MM.1S (cell line): ENCODE results near the gene TPM4.

ENCODE experiments used
- DNase-seq: peaks from one replicate; pipeline ENCODE4 v3.0.0-alpha.2; 2015
- H2AFZ ChIP-seq: fragments of 300-600 bp; sonication (generic); 2 replicates; pipeline ENCODE4 v1.6.0; 2016; ENCODE audit warnings: antibody characterized with exemption, low read length
- H3F3A ChIP-seq: fragments of 300-600 bp; sonication (generic); 2 replicates; pipeline ENCODE4 v1.6.1; 2016; ENCODE audit warnings: mild to moderate bottlenecking, antibody characterized with exemption, low read length, moderate library complexity, mixed read lengths; ENCODE audit not compliant: insufficient read depth
- H3K27ac ChIP-seq: fragments of 300-600 bp; sonication (generic); 2 replicates; pipeline ENCODE4 v1.5.1; 2016; ENCODE audit warnings: mild to moderate bottlenecking, low read length
- H3K27me3 ChIP-seq: fragments of 300-600 bp; sonication (generic); replicated peaks from 2 replicates; pipeline ENCODE4 v1.6.0; 2016; ENCODE audit warnings: low read length; ENCODE audit not compliant: insufficient read depth
- H3K36me3 ChIP-seq: fragments of 300-600 bp; sonication (generic); replicated peaks from 2 replicates; pipeline ENCODE4 v1.6.1; 2016; ENCODE audit warnings: mild to moderate bottlenecking, low read length, mixed read lengths; ENCODE audit not compliant: insufficient read depth
- H3K4me1 ChIP-seq: fragments of 300-600 bp; sonication (generic); 2 replicates; pipeline ENCODE4 v1.6.1; 2016; ENCODE audit warnings: low read length, mixed read lengths
- H3K4me2 ChIP-seq: fragments of 300-600 bp; sonication (generic); 2 replicates; pipeline ENCODE4 v1.6.0; 2016; ENCODE audit warnings: low read depth, low read length
- H3K4me3 ChIP-seq: fragments of 300-600 bp; sonication (generic); 2 replicates; pipeline ENCODE4 v1.5.1; 2016; ENCODE audit warnings: low read length, mixed read lengths
- H3K79me2 ChIP-seq: fragments of 300-600 bp; sonication (generic); 2 replicates; pipeline ENCODE4 v1.6.1; 2016; ENCODE audit warnings: mixed run types, low read length, mixed read lengths
- H3K9ac ChIP-seq: fragments of 300-600 bp; sonication (generic); 2 replicates; pipeline ENCODE4 v1.6.1; 2016; ENCODE audit warnings: low read length, mixed read lengths
- H3K9me2 ChIP-seq: fragments of 300-600 bp; sonication (generic); replicated peaks from 2 replicates; pipeline ENCODE4 v1.6.1; 2016; ENCODE audit warnings: mild to moderate bottlenecking, low read length, mixed read lengths; ENCODE audit not compliant: insufficient read depth
- H3K9me3 ChIP-seq: fragments of 300-600 bp; sonication (generic); replicated peaks from 2 replicates; pipeline ENCODE4 v1.6.1; 2016; ENCODE audit warnings: mild to moderate bottlenecking, low read length, mixed read lengths; ENCODE audit not compliant: insufficient read depth
- H4K20me1 ChIP-seq: fragments of 300-600 bp; sonication (generic); 2 replicates; pipeline ENCODE4 v1.6.1; 2016; ENCODE audit warnings: mild to moderate bottlenecking, low read length, moderate library complexity, mixed read lengths; ENCODE audit not compliant: insufficient read depth
- EZH2 ChIP-seq: fragments of 300-600 bp; sonication (generic); optimal IDR thresholded peaks from 2 replicates; pipeline ENCODE3; 2017; ENCODE audit warnings: low read depth, mild to moderate bottlenecking, antibody characterized with exemption, low read length, mixed read lengths
- EZH2phosphoT487 ChIP-seq: fragments of 300-600 bp; sonication (generic); IDR thresholded peaks from 2 replicates; pipeline ENCODE4 v1.6.1; 2018; ENCODE audit warnings: antibody characterized with exemption, low read length
- TF ChIP-seq, protein P1 (sequence below): fragments of 300-600 bp; sonication (generic); IDR thresholded peaks from 2 replicates; pipeline ENCODE4 v1.5.1; 2016; ENCODE audit warnings: antibody characterized with exemption, low read length, mixed read lengths

Gene TPM4

GRCh38 chr19:16091546-16092475 lies 15.5 kb downstream of the TPM4 start:
- no peak overlapping the region for H3K9ac ChIP-seq
- H3F3A ChIP-seq: peaks cover 9% of the 10 kb centered on the region
- no peak overlapping the region for H3K27ac ChIP-seq
- H3K79me2 ChIP-seq: peaks cover 85% of the 10 kb centered on the region
- no peak overlapping the region for H2AFZ ChIP-seq
- no peaks in the 10 kb centered on the region for H3K27me3 ChIP-seq
- H3K36me3 ChIP-seq: peaks cover 36% of the 10 kb centered on the region
- H3K9me3 ChIP-seq: no peaks in the 10 kb centered on the region
- no peaks in the 10 kb centered on the region for H3K9me2 ChIP-seq
- H4K20me1 ChIP-seq: no peaks in the 10 kb centered on the region
- H3K4me3 ChIP-seq: no peak overlapping the region
- no peak for DNase-seq
- H3K4me1 ChIP-seq: peaks cover under 1% of the 10 kb centered on the region; the same call in 1 of the 2 replicates
- TF ChIP-seq, protein P1, sequence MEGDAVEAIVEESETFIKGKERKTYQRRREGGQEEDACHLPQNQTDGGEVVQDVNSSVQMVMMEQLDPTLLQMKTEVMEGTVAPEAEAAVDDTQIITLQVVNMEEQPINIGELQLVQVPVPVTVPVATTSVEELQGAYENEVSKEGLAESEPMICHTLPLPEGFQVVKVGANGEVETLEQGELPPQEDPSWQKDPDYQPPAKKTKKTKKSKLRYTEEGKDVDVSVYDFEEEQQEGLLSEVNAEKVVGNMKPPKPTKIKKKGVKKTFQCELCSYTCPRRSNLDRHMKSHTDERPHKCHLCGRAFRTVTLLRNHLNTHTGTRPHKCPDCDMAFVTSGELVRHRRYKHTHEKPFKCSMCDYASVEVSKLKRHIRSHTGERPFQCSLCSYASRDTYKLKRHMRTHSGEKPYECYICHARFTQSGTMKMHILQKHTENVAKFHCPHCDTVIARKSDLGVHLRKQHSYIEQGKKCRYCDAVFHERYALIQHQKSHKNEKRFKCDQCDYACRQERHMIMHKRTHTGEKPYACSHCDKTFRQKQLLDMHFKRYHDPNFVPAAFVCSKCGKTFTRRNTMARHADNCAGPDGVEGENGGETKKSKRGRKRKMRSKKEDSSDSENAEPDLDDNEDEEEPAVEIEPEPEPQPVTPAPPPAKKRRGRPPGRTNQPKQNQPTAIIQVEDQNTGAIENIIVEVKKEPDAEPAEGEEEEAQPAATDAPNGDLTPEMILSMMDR: no peak
- TF ChIP-seq EZH2phosphoT487 (no peak), EZH2 (no peak)
- no peak overlapping the region for H3K4me2 ChIP-seq

- Histone ChIP-seq H3F3A (peaks cover 6% of the 10 kb centered on the region), H2AFZ (no peak overlapping the region), H3K27me3 (no peaks in the 10 kb centered on the region), H3K36me3 (peaks cover 37% of the 10 kb centered on the region), H3K4me3 (no peak overlapping the region), H3K9me2 (no peaks in the 10 kb centered on the region), H3K79me2 (peaks cover 65% of the 10 kb centered on the region), H3K9me3 (no peaks in the 10 kb centered on the region), H3K27ac (no peak overlapping the region), H3K4me1 (no peaks in the 10 kb centered on the region), H3K4me2 (no peak overlapping the region), H4K20me1 (no peaks in the 10 kb centered on the region), H3K9ac (no peak overlapping the region)
- no peak for DNase-seq
- TF ChIP-seq, protein P1: no peak
- TF ChIP-seq EZH2 (no peak), EZH2phosphoT487 (no peak)
Observed at GRCh38 chr19:16094360-16095070, 18.2 kb downstream of the TPM4 start.

- Histone ChIP-seq H3K36me3 (peaks cover 39% of the 10 kb centered on the region), H3K27ac (no peak overlapping the region), H2AFZ (no peak overlapping the region), H3F3A (peaks cover 11% of the 10 kb centered on the region), H3K27me3 (no peaks in the 10 kb centered on the region), H3K4me1 (no peaks in the 10 kb centered on the region), H3K79me2 (peaks cover 62% of the 10 kb centered on the region), H4K20me1 (no peaks in the 10 kb centered on the region), H3K9me2 (no peaks in the 10 kb centered on the region), H3K4me2 (no peak overlapping the region), H3K4me3 (no peak overlapping the region), H3K9ac (no peak overlapping the region), H3K9me3 (no peaks in the 10 kb centered on the region)
- no peak for DNase-seq
- no peak for TF ChIP-seq EZH2
- no peak for TF ChIP-seq EZH2phosphoT487
- TF ChIP-seq, protein P1: no peak
Observed at GRCh38 chr19:16095071-16095571, 18.8 kb downstream of the TPM4 start.
